Right atrium auricular region (tissue), 2 donors: Measurements from ENCODE around the gene TMEM51. TPM values are rescaled to one million over a fixed set of nuclear protein-coding genes. Genes with fewer than 3 reads are reported as not detected.
A peak's percentile ranks its signal among the peaks of the same experiment; 100 is the strongest.

Source experiments
- DNase-seq: peaks from one replicate; pipeline ENCODE4 v3.0.0-alpha.2; 2019; ENCODE audit warnings: low spot score
- H3K27ac ChIP-seq, 2 donors: fragments of 200-600 bp; sonication (generic); 1 replicate in 1 of 2; 2 replicates in 1 of 2; pipeline ENCODE4 v1.5.1; 2016 to 2019
- H3K27me3 ChIP-seq, 2 donors: fragments of 200-600 bp; sonication (generic); one replicate each; pipeline versions ENCODE4 v1.5.1 to v1.6.0; 2017 to 2019
- H3K36me3 ChIP-seq: fragments of 200-600 bp; sonication (generic); one replicate; pipeline ENCODE4 v1.5.1; 2016
- H3K4me1 ChIP-seq, 2 donors: fragments of 200-600 bp; sonication (generic); one replicate each; pipeline versions ENCODE4 v1.5.1 to v1.6.0; 2017 to 2019
- H3K4me3 ChIP-seq, 2 donors: fragments of 200-600 bp; sonication (generic); 1 replicate in 1 of 2; 2 replicates in 1 of 2; pipeline ENCODE4 v1.5.1; 2017 to 2019; ENCODE audit warnings: mild to moderate bottlenecking in 1 of 2, moderate library complexity in 1 of 2
- H3K9me3 ChIP-seq, 2 donors: fragments of 200-600 bp; sonication (generic); one replicate each; pipeline ENCODE4 v1.5.1; 2019
- CTCF ChIP-seq, 2 donors: fragments of 200-600 bp; sonication (generic); IDR thresholded peaks; one replicate each; pipeline ENCODE4 v1.5.1; 2019; ENCODE audit warnings: antibody characterized with exemption in 2 of 2
- total RNA-seq, 2 donors: library from RNA; depleted of rRNA; stranded (reverse); fragments of >200 nt; gene quantifications; one replicate each; pipeline ENCODE4 v1.1.0, GENCODE V29; 2016

The TMEM51 gene
- total RNA-seq, 2 donors from 2014 or later: 3.2 to 6.6 TPM

GRCh38 chr1:15262706-15263105 lies 109.2 kb downstream of the TMEM51 start:
- peaks cover 0 to 8% of the 10 kb centered on the region in 2 donors for H3K9me3 ChIP-seq
- H3K36me3 ChIP-seq: no peaks in the 10 kb centered on the region
- H3K4me1 ChIP-seq: peaks cover 0 to 22% of the 10 kb centered on the region in 2 donors
- TF ChIP-seq CTCF (IDR thresholded peaks at IDR 0.05): no peak
- H3K27ac ChIP-seq: no peak overlapping the region
- no peak overlapping the region for H3K4me3 ChIP-seq
- DNase-seq: peak; percentile 53
- H3K27me3 ChIP-seq: no peaks in the 10 kb centered on the region

GRCh38 chr1:15264769-15265168 lies 111.2 kb downstream of the TMEM51 start:
- H3K27me3 ChIP-seq: no peaks in the 10 kb centered on the region
- H3K4me3 ChIP-seq: no peak overlapping the region
- no peak for DNase-seq
- H3K27ac ChIP-seq: no peak overlapping the region
- TF ChIP-seq CTCF (IDR thresholded peaks at IDR 0.05): no peak
- H3K36me3 ChIP-seq: no peaks in the 10 kb centered on the region
- H3K9me3 ChIP-seq: peaks cover 0 to 8% of the 10 kb centered on the region in 2 donors
- H3K4me1 ChIP-seq: peaks cover 0 to 20% of the 10 kb centered on the region in 2 donors

Other genes starting within 250 kb of the TMEM51 start
- not detected for gene FHAD1, start 93.5 kb downstream of the TMEM51 start, total RNA-seq